Epithelial cell of proximal tubule (primary cell): Measurements from ENCODE around the gene NPAS3. TPM values are rescaled to one million over a fixed set of nuclear protein-coding genes. Genes with fewer than 3 reads are reported as not detected.

Experiments
- DNase-seq: peaks from one replicate; pipeline ENCODE4 v3.0.0-alpha.2; 2011; ENCODE audit warnings: low read depth
- H3K4me3 ChIP-seq: 2 replicates; pipeline ENCODE4 v1.5.1; 2011; ENCODE audit warnings: low read depth, mild to moderate bottlenecking, low read length
- CTCF ChIP-seq: conservative IDR thresholded peaks from 2 replicates; pipeline ENCODE4 v1.5.1; 2012; ENCODE audit warnings: low read depth, mild to moderate bottlenecking, low read length
- total RNA-seq: library from RNA; depleted of rRNA; stranded (reverse); fragments of >200 nt; gene quantifications from 2 replicates; pipeline ENCODE4 v1.2.3, GENCODE V29; 2015

The NPAS3 gene
- total RNA-seq, 1 donor from 2014 or later: 0.35 TPM

DNA sequence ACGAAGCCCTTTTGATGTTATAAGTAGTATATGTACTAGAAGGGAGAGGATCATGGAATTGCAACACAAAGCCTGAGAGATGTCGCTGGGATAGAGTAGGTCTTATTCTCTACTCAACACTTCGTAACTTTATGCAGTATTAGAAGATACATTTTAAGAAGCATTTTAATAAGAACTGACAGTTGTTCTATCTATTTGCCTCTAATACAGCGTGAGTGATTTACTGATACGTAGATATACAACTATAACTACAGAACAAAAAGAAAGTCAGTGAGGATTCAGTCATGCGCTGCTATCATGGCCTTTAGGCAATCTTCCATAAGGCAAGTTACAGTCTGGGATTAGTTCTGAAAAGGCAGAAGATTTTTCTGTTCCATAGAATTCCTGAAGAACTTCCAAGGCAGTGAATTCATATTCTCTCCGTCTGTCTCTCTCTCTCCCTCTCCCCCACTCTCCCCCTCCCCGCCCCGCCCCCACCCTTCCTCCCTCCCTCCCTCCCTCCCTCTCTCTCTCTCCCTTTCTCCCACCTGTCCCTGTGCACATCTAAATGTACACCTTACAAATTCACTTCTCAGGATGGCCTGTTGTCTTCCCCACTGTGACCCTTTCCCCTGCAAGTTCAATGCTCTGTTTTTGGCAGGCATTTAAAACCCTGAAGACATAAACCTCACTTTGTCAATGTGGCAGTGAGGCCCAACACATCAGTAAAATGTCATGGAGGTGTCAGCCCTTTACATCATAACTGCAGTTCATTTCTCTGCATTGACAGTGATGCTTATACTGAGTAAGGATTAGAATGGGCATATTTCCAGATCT, 541.6 kb downstream of the NPAS3 start:
- TF ChIP-seq CTCF: no peak
- H3K4me3 ChIP-seq: no peak overlapping the region
- DNase-seq: no peak

DNA sequence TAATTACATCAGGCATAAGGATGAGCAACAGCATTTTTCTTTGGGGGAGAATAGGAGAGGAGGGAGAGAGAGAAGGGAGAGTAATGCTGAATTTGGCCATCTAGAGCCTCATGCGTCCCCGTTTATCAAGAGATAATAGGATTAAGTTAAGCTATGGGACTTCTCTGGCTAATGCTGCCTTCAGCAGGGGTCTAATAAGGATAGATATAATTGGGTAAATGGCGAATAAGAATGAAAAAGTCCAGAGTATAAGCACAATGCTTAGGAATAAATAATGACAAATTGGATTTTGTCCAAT, 542.2 kb downstream of the NPAS3 start:
- TF ChIP-seq CTCF: no peak
- no peak for DNase-seq
- no peak overlapping the region for H3K4me3 ChIP-seq

DNA sequence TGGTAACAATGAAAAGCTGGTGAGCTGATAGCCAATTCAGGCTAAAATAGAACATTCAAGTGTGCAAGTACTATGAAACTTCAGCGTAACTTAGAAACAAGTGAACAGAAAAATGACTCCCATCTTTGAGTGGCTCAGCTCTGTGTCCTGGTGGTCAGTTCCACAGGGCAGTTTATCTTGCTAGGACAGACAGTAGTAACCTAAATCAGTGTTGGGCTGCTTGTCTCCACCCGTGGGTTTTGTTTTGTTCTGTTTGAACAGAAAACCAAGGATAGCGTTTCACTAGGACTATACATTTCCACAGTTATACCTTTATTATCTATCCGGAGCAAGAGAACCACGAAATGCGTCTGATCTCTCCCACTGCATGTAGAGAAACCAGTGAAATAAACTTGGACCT, 544.4 kb downstream of the NPAS3 start:
- H3K4me3 ChIP-seq: no peak overlapping the region
- no peak for DNase-seq
- no peak for TF ChIP-seq CTCF

DNA sequence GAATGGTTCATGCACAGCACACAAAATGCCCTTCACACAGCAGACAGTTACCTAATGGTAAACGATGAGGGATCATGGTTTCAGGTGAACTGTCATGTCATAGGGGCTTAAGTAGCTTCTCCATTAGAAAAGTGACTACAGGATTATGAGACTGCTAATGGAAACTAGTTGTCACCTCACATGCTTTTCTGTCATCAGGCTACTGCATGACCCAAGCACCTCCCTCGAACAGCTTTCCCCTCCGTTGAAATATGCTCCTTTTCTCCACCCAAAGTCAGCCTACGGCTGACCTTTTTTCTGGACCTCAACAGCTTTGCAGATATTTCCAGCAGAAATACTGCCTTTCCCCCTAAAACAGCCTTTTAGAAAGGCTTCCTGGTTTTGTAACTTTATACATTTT, 544.9 kb downstream of the NPAS3 start:
- H3K4me3 ChIP-seq: no peak overlapping the region
- no peak for DNase-seq
- TF ChIP-seq CTCF: no peak

- H3K4me3 ChIP-seq: no peak overlapping the region
- DNase-seq: no peak
- no peak for TF ChIP-seq CTCF
These were observed 545.6 kb downstream of the NPAS3 start for GRCh38 chr14:33484264-33484663.

GRCh38 chr14:33486332-33486890, 547.7 kb downstream of the NPAS3 start:
- DNase-seq: no peak
- no peak for TF ChIP-seq CTCF

DNA sequence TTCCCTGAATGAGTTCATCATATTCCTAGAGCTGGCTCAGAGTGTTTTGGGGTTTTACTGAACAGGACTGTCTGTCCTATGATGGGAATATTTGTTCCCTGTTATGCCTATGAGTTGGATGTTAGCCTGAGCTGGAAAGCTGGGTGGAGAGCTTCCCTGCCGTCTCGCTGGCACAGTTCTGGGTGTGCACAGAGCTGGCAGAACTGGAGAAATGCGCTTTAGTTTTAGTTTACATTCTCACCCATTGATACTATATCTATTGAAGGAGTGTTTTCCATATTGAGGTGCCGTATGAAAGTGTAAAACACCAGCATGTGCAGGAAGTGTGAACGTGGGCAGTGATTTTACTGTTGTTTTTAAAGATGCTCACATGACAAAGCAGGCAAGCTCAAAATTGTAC, 549.9 kb downstream of the NPAS3 start:
- H3K4me3 ChIP-seq: no peak overlapping the region
- no peak for TF ChIP-seq CTCF
- DNase-seq: no peak

More at GRCh38 chr14:33486332-33486890, 547.7 kb downstream of the NPAS3 start:
- no peak overlapping the region for H3K4me3 ChIP-seq
